Gastrocnemius medialis (tissue), 4 donors: ENCODE measurements around the gene PHC1. TPM values are rescaled to one million over a fixed set of nuclear protein-coding genes. Genes with fewer than 3 reads are reported as not detected.
A peak's percentile ranks its signal among the peaks of the same experiment; 100 is the strongest.

Source experiments
- ATAC-seq, 2 donors: fragments of 150-250 bp; one replicate each; pipeline ENCODE4 v1.9.1; 2016
- DNase-seq, 2 donors: peaks; one replicate each; pipeline ENCODE4 v3.0.0-alpha.2; 2019
- H3K27ac ChIP-seq, 4 donors: fragments of 200-600 bp; sonication (generic); 1 replicate in 1 of 4; 2 replicates in 3 of 4; pipeline ENCODE4 v1.5.1; 2016 to 2018; ENCODE audit warnings: mild to moderate bottlenecking in 2 of 4, moderate library complexity in 1 of 4
- H3K27me3 ChIP-seq, 3 donors: fragments of 200-600 bp; sonication (generic) in 2 of 3; 1 replicate in 1 of 3; 2 replicates in 2 of 3; pipeline versions ENCODE4 v1.5.1 to v1.6.0; 2016 to 2019; ENCODE audit warnings: mild to moderate bottlenecking in 1 of 3, moderate library complexity in 1 of 3
- H3K36me3 ChIP-seq, 2 donors: fragments of 200-600 bp; sonication (generic) in 1 of 2; one replicate each; pipeline ENCODE4 v1.5.1; 2017 to 2018
- H3K4me1 ChIP-seq, 2 donors: fragments of 200-600 bp; sonication (generic) in 1 of 2; one replicate each; pipeline ENCODE4 v1.5.1; 2016 to 2017; ENCODE audit warnings: mild to moderate bottlenecking in 2 of 2
- H3K4me3 ChIP-seq, 4 donors: fragments of 200-600 bp; sonication (generic) in 3 of 4; 1 replicate in 1 of 4; 2 replicates in 3 of 4; pipeline ENCODE4 v1.5.1; 2016 to 2019; ENCODE audit warnings: mild to moderate bottlenecking in 2 of 4
- H3K9me3 ChIP-seq, 3 donors: fragments of 200-600 bp; sonication (generic) in 2 of 3; 1 replicate in 1 of 3; 2 replicates in 2 of 3; pipeline ENCODE4 v1.5.1; 2016 to 2019
- POLR2A ChIP-seq, 2 donors: fragments of 450-650 bp; IDR thresholded peaks; one replicate each; pipeline ENCODE4 v1.6.1; 2017; ENCODE audit warnings: antibody characterized with exemption in 2 of 2, mild to moderate bottlenecking in 2 of 2, moderate library complexity in 2 of 2
- in situ Hi-C, 4 donors: fragments of 200-750 bp; cut with MboI; loops; one replicate each; pipeline versions ENCODE4 v1.15.0 to v1.8.0; 2017; ENCODE audit warnings: low sequenced_read_pairs in 4 of 4
- intact Hi-C: fragments of 100-400 bp; cut with DNase I; formaldehyde crosslinking; loops from one replicate; pipeline ENCODE4 v1.15.1; 2023; ENCODE audit warnings: low total_unique reads
- total RNA-seq, 4 donors: library from RNA; depleted of rRNA; stranded (reverse); fragments of >200 nt; gene quantifications; one replicate each; pipeline versions ENCODE4 v1.1.0 to v1.2.3, GENCODE V29; 2016
- TF ChIP-seq, protein P1 (sequence below), 5 experiments: fragments of 450-650 bp in 3 of 5; fragments of 200-600 bp in 2 of 5; sonication (generic) in 2 of 5; IDR thresholded peaks in 4 of 5; conservative IDR thresholded peaks in 1 of 5; 1 replicate in 4 of 5; 2 replicates in 1 of 5; pipeline ENCODE4 v1.5.1; 2016 to 2019; ENCODE audit warnings: antibody characterized with exemption in 5 of 5, mild to moderate bottlenecking in 3 of 5, moderate library complexity in 3 of 5

PHC1 gene
- total RNA-seq, 4 donors from 2014 or later = 21.9 to 33.5 (median 30.1) TPM

- intact Hi-C loops (no loop called here), in situ Hi-C loops (loop anchor here in 3 of 4 donors (5.0 to 10.0 kb wide), 3 partner anchors 91 to 101 kb away; no protein-coding TSS in a partner anchor)
- Histone ChIP-seq H3K27me3 (no peaks in the 10 kb centered on the region), H3K36me3 (peaks cover 0 to 13% of the 10 kb centered on the region in 2 donors), H3K27ac (no peak overlapping the region), H3K4me1 (peaks cover 23 to 31% of the 10 kb centered on the region in 2 donors), H3K4me3 (peak overlapping the region in 1 of 4 donors; percentile 90), H3K9me3 (no peaks in the 10 kb centered on the region)
- no peak for ATAC-seq
- DNase-seq = no peak
- no peak for TF ChIP-seq POLR2A (IDR thresholded peaks at IDR 0.05)
- TF ChIP-seq, protein P1, sequence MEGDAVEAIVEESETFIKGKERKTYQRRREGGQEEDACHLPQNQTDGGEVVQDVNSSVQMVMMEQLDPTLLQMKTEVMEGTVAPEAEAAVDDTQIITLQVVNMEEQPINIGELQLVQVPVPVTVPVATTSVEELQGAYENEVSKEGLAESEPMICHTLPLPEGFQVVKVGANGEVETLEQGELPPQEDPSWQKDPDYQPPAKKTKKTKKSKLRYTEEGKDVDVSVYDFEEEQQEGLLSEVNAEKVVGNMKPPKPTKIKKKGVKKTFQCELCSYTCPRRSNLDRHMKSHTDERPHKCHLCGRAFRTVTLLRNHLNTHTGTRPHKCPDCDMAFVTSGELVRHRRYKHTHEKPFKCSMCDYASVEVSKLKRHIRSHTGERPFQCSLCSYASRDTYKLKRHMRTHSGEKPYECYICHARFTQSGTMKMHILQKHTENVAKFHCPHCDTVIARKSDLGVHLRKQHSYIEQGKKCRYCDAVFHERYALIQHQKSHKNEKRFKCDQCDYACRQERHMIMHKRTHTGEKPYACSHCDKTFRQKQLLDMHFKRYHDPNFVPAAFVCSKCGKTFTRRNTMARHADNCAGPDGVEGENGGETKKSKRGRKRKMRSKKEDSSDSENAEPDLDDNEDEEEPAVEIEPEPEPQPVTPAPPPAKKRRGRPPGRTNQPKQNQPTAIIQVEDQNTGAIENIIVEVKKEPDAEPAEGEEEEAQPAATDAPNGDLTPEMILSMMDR (IDR thresholded peaks at IDR 0.05 in 4 of 5, conservative IDR thresholded peaks at IDR 0.05 in 1 of 5) = no peak
These were observed 37.4 kb downstream of the PHC1 start for GRCh38 chr12:8951744-8952143.

GRCh38 chr12:8953773-8954402 is 39.6 kb downstream of the PHC1 start:
- Histone ChIP-seq H3K9me3 (no peaks in the 10 kb centered on the region), H3K36me3 (peaks cover 0 to 13% of the 10 kb centered on the region in 2 donors), H3K27me3 (no peaks in the 10 kb centered on the region), H3K4me1 (peaks cover 8 to 17% of the 10 kb centered on the region in 2 donors), H3K27ac (no peak overlapping the region), H3K4me3 (no peak overlapping the region)
- TF ChIP-seq, protein P1 (IDR thresholded peaks at IDR 0.05 in 4 of 5, conservative IDR thresholded peaks at IDR 0.05 in 1 of 5) = no peak
- TF ChIP-seq POLR2A (IDR thresholded peaks at IDR 0.05) = no peak
- ATAC-seq (no peak), DNase-seq (no peak)
- intact Hi-C loops (no loop called here), in situ Hi-C loops (loop anchor here in 3 of 4 donors (5.0 to 10.0 kb wide), 3 partner anchors 88 to 98 kb away; no protein-coding TSS in a partner anchor)

DNA sequence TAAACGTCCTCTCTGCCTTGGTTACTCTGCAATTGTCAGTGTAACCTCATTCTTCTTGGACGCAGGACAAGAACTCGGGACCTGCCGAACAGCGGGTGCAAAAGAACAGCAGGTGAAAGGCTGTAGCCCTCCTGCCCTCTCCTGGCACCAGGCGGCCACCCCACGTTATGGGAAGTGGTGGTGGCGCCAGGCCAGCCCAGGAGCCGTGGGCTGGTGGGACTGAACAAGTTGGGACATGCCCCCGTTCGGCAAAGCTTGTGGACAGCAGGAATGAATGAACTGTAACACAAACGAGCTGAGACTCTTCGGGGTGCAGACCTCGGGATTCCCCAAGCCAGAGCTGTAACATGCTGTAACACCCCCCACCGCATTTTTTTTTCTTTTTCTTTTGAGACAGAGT is 41.8 kb downstream of the PHC1 start:
- in situ Hi-C loops = loop anchor here in 1 of 4 donors (10.0 kb wide), 1 partner anchor 89 kb away; no protein-coding TSS in a partner anchor
- intact Hi-C loops = no loop called here

DNA sequence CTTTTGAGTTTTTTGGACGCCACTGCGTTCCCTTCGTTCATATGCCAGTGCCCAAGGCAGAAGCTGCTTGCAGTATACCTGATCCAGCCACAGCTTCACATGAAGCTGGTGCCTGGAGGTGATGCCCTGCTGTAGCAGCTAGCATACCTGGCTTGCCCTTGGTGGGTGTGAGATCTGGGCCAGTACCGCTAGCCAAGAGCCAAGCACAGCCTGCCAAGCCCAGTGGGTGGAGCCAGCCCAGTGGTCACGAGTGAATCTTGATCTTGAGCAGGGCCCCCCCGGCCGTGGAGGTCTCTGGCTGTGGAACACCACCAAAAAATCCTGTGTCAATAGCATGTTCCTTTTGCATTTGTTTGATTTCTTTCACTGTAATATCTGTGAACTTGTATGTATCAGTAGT is 42.5 kb downstream of the PHC1 start:
- H3K9me3 ChIP-seq = no peaks in the 10 kb centered on the region
- H3K36me3 ChIP-seq = peaks cover 0 to 13% of the 10 kb centered on the region in 2 donors
- ATAC-seq = no peak
- peaks cover 0 to under 1% of the 10 kb centered on the region in 2 donors for H3K4me1 ChIP-seq
- TF ChIP-seq, protein P1 (IDR thresholded peaks at IDR 0.05 in 4 of 5, conservative IDR thresholded peaks at IDR 0.05 in 1 of 5) = no peak
- TF ChIP-seq POLR2A (IDR thresholded peaks at IDR 0.05) = no peak
- H3K27me3 ChIP-seq = no peaks in the 10 kb centered on the region
- no peak for DNase-seq
- intact Hi-C loops (no loop called here), in situ Hi-C loops (loop anchor here in 1 of 4 donors (10.0 kb wide), 1 partner anchor 88 kb away; no protein-coding TSS in a partner anchor)
- H3K4me3 ChIP-seq = no peak overlapping the region
- no peak overlapping the region for H3K27ac ChIP-seq

More for the DNA sequence above, 41.8 kb downstream of the PHC1 start:
- no peak overlapping the region for H3K27ac ChIP-seq
- DNase-seq (no peak), ATAC-seq (no peak)
- TF ChIP-seq, protein P1 (IDR thresholded peaks at IDR 0.05 in 4 of 5, conservative IDR thresholded peaks at IDR 0.05 in 1 of 5) = no peak
- TF ChIP-seq POLR2A (IDR thresholded peaks at IDR 0.05) = no peak
- peaks cover 5 to 6% of the 10 kb centered on the region in 2 donors for H3K4me1 ChIP-seq
- no peaks in the 10 kb centered on the region for H3K27me3 ChIP-seq
- H3K4me3 ChIP-seq = no peak overlapping the region
- H3K9me3 ChIP-seq = no peaks in the 10 kb centered on the region
- peaks cover 0 to 13% of the 10 kb centered on the region in 2 donors for H3K36me3 ChIP-seq
